ENCODE measurements around the gene SLX9.
"Not testable (repeated sequence)": the region's sequence is repeated elsewhere in the genome, so short reads cannot be mapped to it uniquely, and the experiment has no call there.

Gene SLX9

GRCh38 chr21:44918581-44919033 is 21.2 kb upstream of the SLX9 start:
- Mint-ChIP-seq H3K4me1 (peaks cover 83% of the 10 kb centered on the region), H3K4me3 (peak overlapping the region; percentile 98), H3K27ac (peak overlapping the region; percentile 96), H3K9me3 (no peaks in the 10 kb centered on the region), H3K36me3 (peaks cover 84% of the 10 kb centered on the region)
- ATAC-seq (no peak), DNase-seq (ENCODE audit: low spot score in 2 of 2) (no peak)

- H3K9me3 Mint-ChIP-seq = no peaks in the 10 kb centered on the region
- peaks cover 77% of the 10 kb centered on the region for H3K36me3 Mint-ChIP-seq
- peak overlapping the region; percentile 98 for H3K4me3 Mint-ChIP-seq
- DNase-seq (ENCODE audit: low spot score in 2 of 2) (peak in 1 of 2 donors; percentile 63), ATAC-seq (peak; percentile 51)
- H3K4me1 Mint-ChIP-seq = peaks cover 83% of the 10 kb centered on the region
- H3K27ac Mint-ChIP-seq = peak overlapping the region; percentile 96
These were observed 20.5 kb upstream of the SLX9 start for GRCh38 chr21:44919111-44919912.

- Mint-ChIP-seq H3K4me1 (peaks cover 83% of the 10 kb centered on the region), H3K4me3 (peak overlapping the region; percentile 98), H3K9me3 (no peaks in the 10 kb centered on the region), H3K36me3 (peaks cover 70% of the 10 kb centered on the region), H3K27ac (peak overlapping the region; percentile 96)
- ATAC-seq (peak; percentile 42), DNase-seq (ENCODE audit: low spot score in 2 of 2) (peak in 1 of 2 donors; percentile 67)
These were observed 19.7 kb upstream of the SLX9 start for GRCh38 chr21:44919913-44920693.

GRCh38 chr21:44920694-44921604 is 18.9 kb upstream of the SLX9 start, which contains the start of gene ITGB2:
Gene ITGB2, minus strand, starts transcription at chr21:44920899. Its CDS starts 10,117 bp downstream, at chr21:44910782.
- peaks cover 62% of the 10 kb centered on the region for H3K36me3 Mint-ChIP-seq
- H3K9me3 Mint-ChIP-seq = no peaks in the 10 kb centered on the region
- peak within 1 kb of the TSS; percentile 98 for H3K4me3 Mint-ChIP-seq
- DNase-seq (ENCODE audit: low spot score in 2 of 2) (peak; percentile 33 to 78), ATAC-seq (peak; percentile 88)
- peak within 1 kb of the TSS; percentile 96 for H3K27ac Mint-ChIP-seq
- peaks cover 81% of the 10 kb centered on the region for H3K4me1 Mint-ChIP-seq

- Mint-ChIP-seq H3K9me3 (no peaks in the 10 kb centered on the region), H3K36me3 (peaks cover 55% of the 10 kb centered on the region), H3K27ac (peak overlapping the region; percentile 96), H3K4me1 (peaks cover 81% of the 10 kb centered on the region), H3K4me3 (peak overlapping the region; percentile 98)
- DNase-seq (ENCODE audit: low spot score in 2 of 2) (no peak), ATAC-seq (no peak)
These were observed 17.9 kb upstream of the SLX9 start for GRCh38 chr21:44921928-44922327.

GRCh38 chr21:44923480-44924084 is 16.2 kb upstream of the SLX9 start:
- ATAC-seq = no peak
- peak overlapping the region; percentile 98 for H3K4me3 Mint-ChIP-seq
- H3K27ac Mint-ChIP-seq = no peak overlapping the region
- DNase-seq (ENCODE audit: low spot score in 2 of 2) = no peak
- peaks cover 81% of the 10 kb centered on the region for H3K4me1 Mint-ChIP-seq
- H3K36me3 Mint-ChIP-seq = peaks cover 46% of the 10 kb centered on the region
- H3K9me3 Mint-ChIP-seq = no peaks in the 10 kb centered on the region

GRCh38 chr21:44924606-44925377 is 15.0 kb upstream of the SLX9 start:
- DNase-seq (ENCODE audit: low spot score in 2 of 2) = no peak
- no peak for ATAC-seq
- Mint-ChIP-seq H3K4me1 (peaks cover 88% of the 10 kb centered on the region), H3K4me3 (peak overlapping the region; percentile 98), H3K27ac (peak overlapping the region; percentile 85), H3K36me3 (peaks cover 40% of the 10 kb centered on the region), H3K9me3 (no peaks in the 10 kb centered on the region)

- DNase-seq (ENCODE audit: low spot score in 2 of 2) = no peak
- Mint-ChIP-seq H3K27ac (peak overlapping the region; percentile 85), H3K9me3 (no peaks in the 10 kb centered on the region), H3K4me3 (peak overlapping the region; percentile 98), H3K4me1 (peaks cover 88% of the 10 kb centered on the region), H3K36me3 (peaks cover 35% of the 10 kb centered on the region)
- no peak for ATAC-seq
These were observed 14.5 kb upstream of the SLX9 start for GRCh38 chr21:44925378-44925755.

GRCh38 chr21:44926331-44927101 is 13.3 kb upstream of the SLX9 start:
- Mint-ChIP-seq H3K4me3 (peak overlapping the region; percentile 98), H3K4me1 (peaks cover 88% of the 10 kb centered on the region), H3K9me3 (no peaks in the 10 kb centered on the region), H3K36me3 (peaks cover 23% of the 10 kb centered on the region), H3K27ac (peak overlapping the region; percentile 96)
- DNase-seq (ENCODE audit: low spot score in 2 of 2) = peak; percentile 26 to 74
- peak; percentile 48 for ATAC-seq

GRCh38 chr21:44927259-44927586 is 12.6 kb upstream of the SLX9 start:
- Mint-ChIP-seq H3K36me3 (peaks cover 22% of the 10 kb centered on the region), H3K27ac (peak overlapping the region; percentile 96), H3K4me1 (peaks cover 83% of the 10 kb centered on the region), H3K9me3 (no peaks in the 10 kb centered on the region), H3K4me3 (peak overlapping the region; percentile 98)
- peak; percentile 5 for ATAC-seq
- DNase-seq (ENCODE audit: low spot score in 2 of 2) = peak in 1 of 2 donors; percentile 33

GRCh38 chr21:44927587-44928461 is 12.0 kb upstream of the SLX9 start:
- peaks cover 21% of the 10 kb centered on the region for H3K36me3 Mint-ChIP-seq
- peaks cover 82% of the 10 kb centered on the region for H3K4me1 Mint-ChIP-seq
- DNase-seq (ENCODE audit: low spot score in 2 of 2) (peak; percentile 49 to 82), ATAC-seq (peak; percentile 85)
- H3K27ac Mint-ChIP-seq = peak overlapping the region; percentile 96
- peak overlapping the region; percentile 98 for H3K4me3 Mint-ChIP-seq
- no peaks in the 10 kb centered on the region for H3K9me3 Mint-ChIP-seq

GRCh38 chr21:44928500-44929241 is 11.2 kb upstream of the SLX9 start:
- Mint-ChIP-seq H3K27ac (peak overlapping the region; percentile 96), H3K36me3 (peaks cover 17% of the 10 kb centered on the region), H3K4me1 (peaks cover 80% of the 10 kb centered on the region), H3K4me3 (peak overlapping the region; percentile 98)
- ATAC-seq; DNase-seq (ENCODE audit: low spot score in 2 of 2); H3K9me3 Mint-ChIP-seq: not testable (repeated sequence)

All from stimulated activated effector memory CD8-positive, alpha-beta T cell treated with anti-CD3 and anti-CD28 coated beads, Interleukin-12 subunit alpha, Interleukin-12 subunit beta, amount 100 ng/mL, for 72 hours (primary cell).